Neutrophil (primary cell): ENCODE data around the gene CCDC71.

Source experiments
- H3K27ac ChIP-seq: fragments of 200-600 bp; sonication (generic); 2 replicates; pipeline ENCODE4 v1.5.1; 2016; ENCODE audit warnings: mild to moderate bottlenecking, moderate library complexity
- H3K27me3 ChIP-seq: fragments of 200-600 bp; sonication (generic); 2 replicates; pipeline ENCODE4 v1.6.0; 2016; ENCODE audit warnings: mild to moderate bottlenecking
- H3K36me3 ChIP-seq: fragments of 200-600 bp; sonication (generic); 2 replicates; pipeline ENCODE4 v1.5.1; 2017
- H3K4me1 ChIP-seq, 2 experiments: fragments of 200-600 bp in 1 of 2; sonication (generic) in 1 of 2; 1 replicate in 1 of 2; 2 replicates in 1 of 2; pipeline versions ENCODE4 v1.5.1 to v1.6.1; 2013 to 2016; ENCODE audit warnings: low read depth in 1 of 2, low read length in 1 of 2, mild to moderate bottlenecking in 1 of 2, moderate library complexity in 1 of 2; ENCODE audit not compliant: control insufficient read depth in 1 of 2, insufficient read depth in 1 of 2
- H3K4me3 ChIP-seq, 2 experiments: fragments of 200-600 bp in 1 of 2; sonication (generic) in 1 of 2; 1 replicate in 1 of 2; 2 replicates in 1 of 2; pipeline ENCODE4 v1.5.1; 2013 to 2016; ENCODE audit warnings: low read depth in 1 of 2, low read length in 1 of 2, mild to moderate bottlenecking in 1 of 2, moderate library complexity in 1 of 2
- H3K9me3 ChIP-seq: fragments of 200-600 bp; sonication (generic); 2 replicates; pipeline ENCODE4 v1.5.1; 2016
- CTCF ChIP-seq: fragments of 200-600 bp; sonication (generic); IDR thresholded peaks from 2 replicates; pipeline ENCODE4 v1.5.1; 2016; ENCODE audit warnings: antibody characterized with exemption

Gene CCDC71

GRCh38 chr3:49119439-49119838, 46.7 kb downstream of the CCDC71 start:
- Histone ChIP-seq H3K27ac (peak overlapping the region; percentile 96), H3K4me1 (peaks cover 13 to 25% of the 10 kb centered on the region in 2 experiments), H3K36me3 (peaks cover 47% of the 10 kb centered on the region), H3K4me3 (peak overlapping the region; percentile 90 to 99), H3K9me3 (no peaks in the 10 kb centered on the region), H3K27me3 (no peaks in the 10 kb centered on the region)
- TF ChIP-seq CTCF = no peak

GRCh38 chr3:49119036-49119435, 47.1 kb downstream of the CCDC71 start:
- Histone ChIP-seq H3K4me3 (no peak overlapping the region), H3K9me3 (no peaks in the 10 kb centered on the region), H3K27ac (peak overlapping the region; percentile 96), H3K4me1 (peaks cover 13 to 25% of the 10 kb centered on the region in 2 experiments), H3K36me3 (peaks cover 51% of the 10 kb centered on the region), H3K27me3 (no peaks in the 10 kb centered on the region)
- TF ChIP-seq CTCF = no peak
